Left kidney (tissue), 2 donors: ENCODE data around the gene TMEM273. TPM values are rescaled to one million over a fixed set of nuclear protein-coding genes. Genes with fewer than 3 reads are reported as not detected.

Source experiments
- DNase-seq: peaks from one replicate; pipeline ENCODE4 v3.0.0-alpha.2; 2013
- polyA plus RNA-seq: library from polyadenylated mRNA; unstranded; fragments of 120-200 nt; gene quantifications from one replicate; pipeline ENCODE4 v1.2.1, GENCODE V29; 2013; ENCODE audit not compliant: insufficient read length

Gene TMEM273
- polyA plus RNA-seq, 1 donor: 2.0 TPM

DNA sequence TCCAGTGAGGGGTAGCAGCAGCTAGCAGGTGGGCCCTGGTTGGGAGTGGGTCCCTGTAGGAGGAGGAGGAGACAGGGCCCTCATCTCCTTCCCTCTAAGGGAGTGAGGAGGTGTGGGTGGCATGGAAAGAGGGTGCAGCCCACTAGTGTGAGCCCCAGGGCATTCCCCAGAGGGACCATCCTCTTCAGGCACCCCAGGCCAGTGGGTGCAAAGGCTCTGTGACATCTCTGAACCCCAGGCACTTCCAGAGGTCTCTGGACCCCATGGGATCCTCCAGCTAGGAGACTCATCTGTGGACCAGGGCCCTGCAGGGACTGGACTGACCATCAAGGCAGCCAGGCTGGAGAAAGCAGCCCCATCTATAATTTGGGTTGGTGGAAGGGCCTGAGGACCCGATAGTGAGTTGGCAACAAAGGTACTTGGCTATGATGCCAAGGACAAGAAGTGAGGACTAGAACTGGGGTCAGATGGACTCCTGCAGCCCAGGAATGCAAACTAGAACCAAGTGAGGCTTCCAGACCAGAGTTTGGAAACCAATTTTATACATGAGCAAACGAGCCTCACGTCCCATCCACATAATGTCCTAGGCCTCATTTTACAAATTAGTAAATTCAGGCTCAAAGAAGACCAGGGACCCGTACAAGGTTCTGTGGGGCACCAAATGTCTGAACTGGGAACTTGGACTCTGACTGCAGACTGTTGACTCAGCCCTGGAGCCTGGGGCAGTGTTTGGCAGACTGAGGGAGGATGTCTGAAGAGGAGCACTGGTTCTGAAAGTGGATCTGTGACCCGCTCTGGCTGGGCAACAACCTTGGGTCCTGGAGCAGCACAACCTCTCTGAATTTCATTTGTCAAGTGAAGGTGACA lies 71.4 kb downstream of the TMEM273 start:
- no peak for DNase-seq

- no peak for DNase-seq
Observed at GRCh38 chr10:49115796-49116508, 72.2 kb downstream of the TMEM273 start.

DNA sequence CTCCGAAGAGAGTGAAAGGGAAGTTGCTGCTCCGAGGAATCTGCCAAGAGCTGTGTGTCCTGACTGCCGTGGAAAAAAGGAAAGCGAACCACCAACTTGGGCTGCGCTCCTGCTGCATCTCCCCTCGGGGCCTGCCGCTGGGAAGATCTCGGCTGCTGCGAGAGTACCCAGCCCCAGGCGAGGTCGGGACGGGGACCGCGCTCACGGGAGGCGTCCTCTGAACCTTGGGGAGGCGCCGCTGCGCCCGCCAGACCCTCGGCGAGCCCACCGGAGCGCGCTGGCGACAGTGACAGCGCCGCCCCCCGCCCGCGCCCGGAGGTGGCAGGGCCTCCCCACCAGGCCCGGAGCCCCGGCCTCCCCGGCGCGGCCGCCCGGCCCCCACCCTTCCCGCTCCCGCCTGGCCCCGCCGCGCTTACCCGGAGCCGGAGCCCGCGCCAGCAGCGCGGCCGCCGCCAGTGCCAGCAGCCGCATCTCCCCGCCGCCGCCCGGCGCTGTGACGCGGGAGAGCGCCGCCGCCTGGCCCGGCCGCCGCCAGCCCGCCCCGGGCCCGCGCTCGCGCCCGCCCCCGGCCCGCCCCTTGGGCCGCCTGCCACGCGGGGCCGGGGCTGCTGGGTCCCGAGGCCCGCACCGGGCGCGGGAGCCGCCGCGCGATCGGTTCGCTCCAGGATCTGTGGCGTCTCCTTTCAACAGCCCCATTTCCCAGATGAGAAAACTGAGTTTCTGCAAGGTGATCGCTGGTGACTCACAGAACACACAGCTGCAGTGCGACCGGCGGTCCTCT lies 73.0 kb downstream of the TMEM273 start, which contains the start of gene VSTM4:
TSS of gene VSTM4 (minus strand) at position 508 of the 781 bp plus-strand sequence. CDS start at position 471, 37 bp downstream.
- DNase-seq: no peak

- DNase-seq: no peak
Observed at GRCh38 chr10:49114718-49115014, 73.5 kb downstream of the TMEM273 start.

- DNase-seq: no peak
Observed at GRCh38 chr10:49113741-49114141, 74.5 kb downstream of the TMEM273 start.

DNA sequence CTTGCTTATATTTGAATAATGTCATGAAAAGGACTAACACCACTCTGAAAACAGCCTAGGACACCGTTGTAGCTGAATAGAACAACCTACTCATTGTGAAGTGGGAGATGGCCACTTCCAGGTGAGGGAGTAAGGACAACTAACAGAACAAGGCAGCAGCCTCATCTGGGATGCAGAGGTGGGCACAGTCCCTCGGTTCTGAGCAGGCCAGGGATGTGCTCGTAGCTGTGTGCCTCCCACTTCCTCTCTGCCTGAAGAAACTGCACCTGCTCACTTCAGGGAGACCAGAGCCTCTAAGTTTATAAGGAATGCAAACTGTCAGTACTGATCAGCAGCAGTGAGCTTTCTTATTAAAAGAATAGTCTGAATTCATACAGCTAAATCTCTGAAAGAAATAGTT lies 75.3 kb downstream of the TMEM273 start:
- no peak for DNase-seq

DNA sequence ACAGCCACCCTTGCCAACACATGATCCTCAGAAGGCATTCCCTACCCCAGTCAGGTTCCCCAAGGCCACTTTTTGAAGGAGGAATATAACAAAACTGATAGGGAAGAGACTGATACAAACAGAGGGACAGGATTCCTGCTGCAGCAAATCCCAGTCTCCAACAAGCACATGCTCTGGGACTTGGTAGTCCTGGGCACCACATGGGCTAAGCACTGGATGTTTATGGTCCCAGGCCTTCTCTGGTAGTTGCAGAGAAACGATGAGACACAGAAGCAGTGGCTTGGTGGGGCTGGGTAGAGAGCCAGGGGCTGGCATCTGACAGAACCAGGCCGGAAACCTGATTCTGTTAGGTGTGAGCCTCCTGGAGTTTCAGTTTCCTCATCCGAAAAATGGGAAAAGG lies 76.1 kb downstream of the TMEM273 start:
- DNase-seq: no peak

DNA sequence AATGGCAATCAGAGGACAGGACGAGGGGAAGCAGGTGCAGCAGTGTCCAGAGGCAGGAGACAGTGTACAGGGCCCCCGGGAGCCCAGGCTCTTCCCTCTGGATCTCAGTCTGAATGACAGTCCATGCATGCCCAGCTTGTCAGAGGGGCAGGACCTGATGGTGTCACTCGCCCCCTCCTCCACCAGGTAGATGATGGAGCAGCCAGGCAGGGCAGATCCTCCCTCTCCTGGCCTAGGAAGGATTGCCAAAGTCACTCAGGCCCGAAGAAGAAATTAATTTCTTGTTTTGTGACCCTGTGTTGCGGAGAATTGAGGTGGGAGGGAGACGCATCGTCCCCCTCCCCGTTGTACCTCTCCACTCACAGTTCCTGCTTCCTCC lies 76.9 kb downstream of the TMEM273 start:
- DNase-seq: no peak

- DNase-seq: no peak
Observed at GRCh38 chr10:49110684-49111319, 77.4 kb downstream of the TMEM273 start.

DNA sequence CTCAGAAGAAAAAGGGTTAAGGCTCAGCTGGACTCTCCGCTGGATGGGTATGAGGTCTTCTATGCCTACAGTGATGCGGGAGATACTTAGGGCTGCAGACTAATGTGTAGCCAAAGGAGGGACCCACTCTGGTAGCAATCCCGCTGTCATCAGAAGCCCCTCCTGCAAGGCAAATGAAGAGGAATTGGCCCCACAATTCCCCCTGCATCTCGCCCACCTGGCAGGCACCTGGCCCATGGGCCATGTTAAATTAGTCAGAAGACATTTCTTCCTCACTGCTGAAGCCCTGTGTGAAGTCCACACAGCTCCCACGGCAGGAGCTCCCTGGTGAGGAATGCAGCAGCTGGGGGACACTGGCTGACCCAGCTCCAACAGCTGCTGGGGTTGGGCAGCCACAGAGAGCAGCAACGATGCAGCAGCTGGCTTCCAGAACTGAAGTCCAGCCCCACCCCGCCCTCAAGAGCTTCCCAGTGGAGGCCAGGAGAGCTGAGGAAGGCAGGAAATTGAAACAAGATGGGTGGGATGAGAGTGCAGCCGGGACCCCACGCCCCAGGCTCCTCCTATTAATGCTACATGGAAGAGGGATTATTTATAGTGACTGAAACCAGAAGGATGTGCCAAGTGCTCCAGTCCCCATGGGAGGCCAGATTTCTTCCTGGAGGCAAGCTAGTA lies 78.4 kb downstream of the TMEM273 start:
- DNase-seq: peak; percentile 55

GRCh38 chr10:49108656-49109055 lies 79.5 kb downstream of the TMEM273 start:
- DNase-seq: no peak

- no peak for DNase-seq
Observed at GRCh38 chr10:49107887-49108267, 80.3 kb downstream of the TMEM273 start.

GRCh38 chr10:49107111-49107886 lies 80.9 kb downstream of the TMEM273 start:
- DNase-seq: no peak

DNA sequence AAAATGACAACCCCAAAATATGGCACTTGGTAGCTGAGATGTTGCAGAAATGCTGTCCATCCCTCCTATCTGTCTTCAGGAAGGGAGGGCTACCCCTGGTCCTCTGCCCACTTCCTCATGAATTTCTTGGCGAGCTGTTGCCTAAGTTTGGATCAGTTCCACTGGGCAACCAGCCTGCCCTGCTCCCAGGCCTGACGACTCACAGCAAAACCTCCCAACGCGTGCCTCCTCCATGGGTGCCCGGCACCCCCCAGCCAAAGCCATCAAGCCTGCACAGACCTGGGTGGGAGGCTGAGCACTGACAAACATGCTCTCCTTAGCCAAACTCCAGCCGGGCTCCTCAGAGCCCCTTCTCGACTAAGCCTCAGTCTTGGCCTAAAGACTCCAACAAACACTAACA lies 81.7 kb downstream of the TMEM273 start:
- no peak for DNase-seq

DNA sequence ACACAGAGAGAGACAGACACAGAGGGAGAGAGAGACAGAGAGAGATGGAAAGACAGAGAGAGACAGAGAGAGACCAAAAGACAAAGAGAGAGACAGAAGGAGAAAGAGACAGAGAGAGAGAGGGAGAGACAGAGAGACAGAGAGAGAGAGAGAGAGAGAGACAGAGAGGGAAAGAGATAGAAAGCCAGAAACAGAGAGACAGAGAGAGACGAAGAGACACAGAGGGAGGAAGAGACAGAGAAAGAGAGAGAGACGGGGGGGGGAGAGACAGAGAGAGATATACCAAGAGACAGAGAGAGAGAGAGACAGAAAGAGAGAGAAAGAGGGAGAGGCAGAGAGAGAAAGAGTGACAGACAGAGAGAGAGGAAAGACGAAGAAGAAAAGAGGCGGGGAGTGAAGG lies 83.1 kb downstream of the TMEM273 start:
- no peak for DNase-seq

Other genes starting within 250 kb of the TMEM273 start
- gene LRRC18, start 248.6 kb downstream of the TMEM273 start, polyA plus RNA-seq: 0.20 TPM
- gene VSTM4, start 72.9 kb downstream of the TMEM273 start, polyA plus RNA-seq: 15.8 TPM
- not detected for gene FAM170B, start 54.4 kb downstream of the TMEM273 start, polyA plus RNA-seq
- 0.15 TPM for gene C10orf71, start 110.8 kb upstream of the TMEM273 start, polyA plus RNA-seq
- gene DRGX, start 207.7 kb upstream of the TMEM273 start, polyA plus RNA-seq: not detected